HG03139 (cell line): ENCODE measurements around the gene CLEC16A.
A peak's percentile ranks its signal among the peaks of the same experiment; 100 is the strongest.
"Not testable (repeated sequence)": the region's sequence is repeated elsewhere in the genome, so short reads cannot be mapped to it uniquely, and the experiment has no call there.

Experiments
- ATAC-seq: cut with Tn5 transposase; IDR thresholded peaks from one replicate; pipeline ENCODE4 v1.9.1; 2021; ENCODE audit not compliant: unreplicated experiment

Gene CLEC16A

GRCh38 chr16:11210260-11210659 is 265.9 kb downstream of the CLEC16A start:
- no peak for ATAC-seq

- ATAC-seq = no peak
These were observed 267.0 kb downstream of the CLEC16A start for GRCh38 chr16:11211061-11211976.

DNA sequence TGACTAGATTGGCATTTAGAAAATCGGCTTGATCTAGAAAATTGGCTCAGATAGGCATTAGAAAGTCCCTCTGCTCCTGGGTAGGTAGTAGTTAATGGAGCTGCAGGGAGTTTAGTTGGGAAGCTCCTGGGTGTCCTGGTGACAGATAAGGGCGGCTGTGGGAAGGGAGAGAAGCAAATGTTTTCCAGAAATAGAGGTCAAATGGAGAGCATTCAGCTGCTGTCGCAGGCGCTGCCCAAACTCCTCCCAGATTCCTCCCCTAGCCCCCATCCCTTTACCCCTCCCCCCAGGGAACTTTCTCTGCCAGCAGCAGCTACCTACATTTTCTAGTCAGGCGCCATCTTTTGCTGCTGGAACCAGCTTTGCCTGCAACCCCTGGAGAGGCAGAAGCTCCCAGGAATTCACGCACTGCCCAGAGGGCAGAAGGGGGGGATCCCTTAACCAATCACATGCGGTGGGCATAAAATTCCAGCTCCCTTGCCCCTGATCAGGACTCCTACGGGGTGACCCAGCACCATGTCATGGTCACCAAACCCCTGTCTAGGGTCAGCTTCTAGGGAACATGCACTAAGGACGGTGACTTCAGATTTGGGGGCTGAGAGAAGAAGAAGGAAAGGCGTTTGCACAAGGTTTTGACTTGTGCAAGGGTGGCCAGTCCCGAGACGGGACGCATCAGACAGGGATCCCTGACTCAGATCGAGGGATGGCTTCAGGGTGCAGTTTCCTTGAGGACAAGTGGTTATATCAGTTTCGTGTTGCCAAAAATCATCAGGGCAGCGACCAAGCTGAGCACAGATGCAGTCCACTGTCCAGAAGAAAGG is 267.8 kb downstream of the CLEC16A start:
- no peak for ATAC-seq

- ATAC-seq = no peak
These were observed 268.4 kb downstream of the CLEC16A start for GRCh38 chr16:11212798-11213196.

DNA sequence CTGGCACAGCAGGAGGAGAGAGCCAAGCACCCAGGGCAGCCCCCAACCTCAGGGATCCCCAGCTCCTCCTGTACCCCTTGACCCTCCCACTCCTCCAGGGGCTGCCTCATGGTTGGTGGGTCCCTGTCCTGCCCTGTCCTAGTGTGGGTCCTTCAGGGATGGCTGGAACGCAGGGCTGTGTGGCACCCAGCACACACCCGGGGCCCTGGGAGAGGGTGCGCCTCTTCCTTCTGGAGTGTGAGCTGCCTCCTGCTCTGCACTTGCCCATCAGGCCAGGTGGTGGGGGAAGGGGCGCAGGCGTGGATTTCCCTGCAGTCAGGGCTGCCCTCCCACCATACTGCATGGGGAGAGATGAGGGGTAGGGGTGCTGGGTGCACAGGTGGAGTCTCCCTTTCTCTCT is 269.0 kb downstream of the CLEC16A start:
- no peak for ATAC-seq

- no peak for ATAC-seq
These were observed 269.4 kb downstream of the CLEC16A start for GRCh38 chr16:11213799-11214198.

DNA sequence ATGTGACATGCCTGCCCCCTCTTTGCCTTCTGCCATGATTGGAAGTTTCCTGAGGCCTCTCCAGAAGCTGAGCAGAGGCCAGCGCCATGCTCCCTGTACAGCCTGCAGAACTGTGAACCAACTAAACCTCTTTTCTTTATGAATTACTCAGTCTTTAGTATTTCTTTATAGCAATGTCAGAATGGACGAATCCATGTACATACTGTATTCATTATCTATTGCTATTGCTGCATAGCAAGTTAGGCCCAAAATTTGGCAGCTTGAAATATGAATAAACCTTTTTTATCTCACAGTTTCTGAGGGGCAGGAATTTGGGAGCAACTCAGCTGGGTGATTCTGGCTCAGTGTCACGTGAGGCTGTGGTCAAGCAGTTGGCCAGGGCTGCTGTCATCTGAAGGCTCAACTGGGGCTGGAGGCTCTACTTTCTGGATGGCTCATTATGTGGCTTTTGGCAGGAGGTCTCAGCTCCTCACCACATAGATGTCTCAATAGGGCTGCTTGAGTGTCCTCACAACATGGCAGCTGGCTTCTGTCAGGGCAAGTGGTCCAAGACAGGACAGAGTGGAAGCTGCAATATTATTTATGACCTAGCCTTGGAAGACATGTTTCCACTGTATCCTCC is 271.7 kb downstream of the CLEC16A start:
- no peak for ATAC-seq

DNA sequence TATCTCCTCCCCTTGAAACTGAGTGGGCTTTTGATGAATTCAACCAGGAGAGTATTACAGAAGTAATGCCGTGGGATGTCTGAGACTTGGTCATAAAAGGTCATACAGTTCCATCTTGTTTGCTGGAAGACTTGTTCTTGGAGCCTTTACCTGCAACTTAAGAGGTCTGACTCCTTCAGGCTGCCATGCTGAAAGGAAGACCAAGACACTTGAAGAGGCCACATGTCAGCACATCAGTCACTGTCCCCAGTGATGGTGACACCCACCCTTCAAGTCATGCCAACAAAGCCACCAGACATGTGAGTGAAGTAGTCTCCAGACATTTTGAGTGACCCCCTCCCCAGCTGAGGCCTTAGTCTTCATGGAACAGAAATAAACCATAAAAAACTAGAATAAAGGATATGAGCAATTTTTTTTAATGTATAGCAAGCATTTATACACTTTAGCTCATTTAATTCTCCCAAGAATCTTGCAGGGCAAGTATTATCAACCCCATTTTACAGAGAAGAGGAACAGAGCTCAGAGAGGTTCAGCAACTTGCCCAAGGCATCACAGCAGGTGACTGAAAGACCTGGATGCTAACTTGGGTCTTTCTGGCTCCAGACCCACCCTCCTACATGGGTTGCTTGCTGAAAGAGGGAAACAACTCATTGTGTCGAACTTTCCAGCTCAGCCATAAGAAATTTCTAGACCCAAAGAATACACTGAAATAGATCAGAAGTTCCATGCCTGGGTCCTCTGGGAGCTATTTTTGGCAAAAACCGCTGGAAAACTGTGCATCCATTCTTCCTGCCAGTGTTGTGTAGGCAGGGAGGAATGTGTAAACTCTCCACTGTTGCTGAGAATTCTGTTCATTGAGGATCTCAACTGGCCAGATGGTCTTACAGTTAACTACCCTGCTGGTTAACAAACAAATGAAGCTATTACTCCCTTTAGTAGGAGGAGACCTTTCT is 273.6 kb downstream of the CLEC16A start:
- no peak for ATAC-seq

DNA sequence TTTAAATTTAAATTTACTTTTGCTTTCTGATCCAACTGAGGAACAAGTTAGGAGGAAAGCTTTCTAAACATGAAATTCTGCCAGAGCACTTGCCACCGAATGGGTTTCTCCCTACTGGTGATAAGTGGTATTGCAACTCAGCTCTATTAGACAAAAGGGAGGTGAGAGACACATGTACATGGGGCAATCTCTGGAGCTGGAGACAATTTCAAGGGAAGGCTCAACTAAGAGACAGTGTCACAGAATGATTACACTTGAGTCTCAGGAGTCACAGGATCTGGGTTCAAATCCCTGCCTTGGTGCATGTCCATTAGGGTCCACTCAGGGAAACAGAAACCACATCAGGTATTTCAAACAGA is 274.2 kb downstream of the CLEC16A start:
- no peak for ATAC-seq

DNA sequence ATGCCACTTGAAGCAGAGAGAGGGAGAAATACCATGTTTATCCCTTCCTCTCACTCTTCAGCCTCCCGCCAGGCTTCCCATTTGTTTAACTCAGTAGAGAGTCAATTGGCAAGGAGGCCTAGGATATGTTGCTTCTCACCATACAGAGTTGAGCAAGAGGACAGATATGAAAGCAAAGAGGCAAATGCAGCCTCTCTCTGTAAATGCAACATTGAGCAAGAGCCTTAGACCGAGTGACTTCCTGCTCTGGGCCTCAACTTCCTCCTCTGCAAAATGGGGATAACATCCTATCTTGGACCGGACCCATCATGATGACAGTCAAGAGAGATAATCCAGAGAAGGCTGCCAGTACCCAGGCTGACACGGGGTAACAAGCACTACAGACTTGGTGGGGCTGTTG is 274.8 kb downstream of the CLEC16A start:
- ATAC-seq = no peak

GRCh38 chr16:11220507-11220906 is 276.1 kb downstream of the CLEC16A start:
- ATAC-seq = not testable (repeated sequence)

DNA sequence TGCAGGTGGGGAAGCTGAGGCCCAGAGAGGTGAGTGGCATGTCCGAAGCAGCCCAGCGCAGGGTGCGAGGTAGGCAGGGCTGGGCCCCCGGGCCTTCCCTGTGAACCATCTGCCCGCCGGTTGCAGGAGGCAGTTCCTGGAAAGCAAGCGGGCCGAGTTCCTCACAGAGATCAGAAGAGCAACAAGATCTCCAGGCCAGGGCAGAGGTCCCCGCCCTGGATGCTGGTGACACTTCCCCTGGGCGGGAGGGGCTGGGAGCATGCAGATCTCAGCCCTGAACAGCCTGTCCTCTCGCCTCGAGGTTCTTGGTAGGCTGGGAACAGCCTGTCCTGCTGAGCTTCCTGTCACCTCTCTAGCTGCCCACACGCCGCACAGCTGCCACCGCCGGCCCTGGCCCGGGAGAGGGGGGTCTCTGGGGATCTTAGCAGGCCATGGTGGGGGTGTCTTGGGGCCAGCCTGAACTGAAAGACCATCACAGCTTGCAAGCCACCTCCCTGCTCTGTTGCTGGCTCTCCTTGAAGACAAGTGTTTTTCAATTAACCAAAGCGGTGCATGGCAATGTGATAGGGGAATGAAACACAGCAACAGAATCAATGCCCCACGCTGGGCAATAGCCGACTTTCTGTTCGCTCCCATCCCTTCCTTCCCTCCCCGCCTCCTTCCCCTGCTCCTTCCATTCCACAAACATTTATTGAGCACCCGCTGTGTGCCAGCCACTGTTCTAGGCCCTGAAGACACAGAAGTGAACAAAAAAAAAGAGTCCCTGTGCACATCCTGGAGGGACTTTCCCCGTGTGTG is 279.9 kb downstream of the CLEC16A start:
- ATAC-seq = peak; percentile 41

DNA sequence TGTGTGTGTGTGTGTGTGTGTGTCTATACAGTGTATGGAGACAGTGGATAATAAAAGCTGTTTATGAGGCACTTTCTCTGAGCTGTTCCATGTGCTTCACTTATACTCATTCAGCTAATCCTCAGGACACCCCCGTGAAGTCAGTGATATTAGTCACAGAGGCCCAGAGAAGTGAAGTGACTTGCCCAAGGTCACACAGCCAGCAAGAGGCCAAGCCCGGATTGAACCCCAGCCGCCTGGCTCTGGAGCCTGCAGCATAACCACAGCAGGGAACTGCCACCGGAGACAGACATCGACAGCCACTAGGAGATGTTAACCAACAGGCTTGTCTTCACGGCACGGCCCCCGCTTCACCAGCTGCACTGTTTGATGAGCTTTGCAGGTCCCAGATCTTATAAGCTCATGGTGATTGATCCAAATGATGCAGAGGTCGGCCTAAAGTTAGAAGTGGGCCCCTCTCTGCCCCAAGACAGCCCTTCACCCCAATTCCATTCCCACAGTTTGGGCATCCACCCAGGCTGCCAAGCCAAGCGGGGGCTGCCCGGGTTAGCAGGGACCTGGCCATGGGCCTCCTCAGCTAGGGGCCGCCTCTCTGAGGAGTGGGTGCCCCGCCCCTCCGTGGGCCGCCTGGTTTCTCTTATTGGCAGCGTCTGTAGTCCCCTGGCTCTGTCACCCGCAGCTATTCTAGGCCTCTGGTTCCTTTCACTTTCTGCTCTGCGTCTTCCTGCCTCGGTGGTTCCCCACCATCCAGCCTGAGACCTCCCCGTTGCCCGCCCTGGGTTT is 280.7 kb downstream of the CLEC16A start:
- peak; percentile 81 for ATAC-seq

- no peak for ATAC-seq
These were observed 281.5 kb downstream of the CLEC16A start for GRCh38 chr16:11225677-11226549.

- ATAC-seq = no peak
These were observed 285.1 kb downstream of the CLEC16A start for GRCh38 chr16:11229432-11229831.

DNA sequence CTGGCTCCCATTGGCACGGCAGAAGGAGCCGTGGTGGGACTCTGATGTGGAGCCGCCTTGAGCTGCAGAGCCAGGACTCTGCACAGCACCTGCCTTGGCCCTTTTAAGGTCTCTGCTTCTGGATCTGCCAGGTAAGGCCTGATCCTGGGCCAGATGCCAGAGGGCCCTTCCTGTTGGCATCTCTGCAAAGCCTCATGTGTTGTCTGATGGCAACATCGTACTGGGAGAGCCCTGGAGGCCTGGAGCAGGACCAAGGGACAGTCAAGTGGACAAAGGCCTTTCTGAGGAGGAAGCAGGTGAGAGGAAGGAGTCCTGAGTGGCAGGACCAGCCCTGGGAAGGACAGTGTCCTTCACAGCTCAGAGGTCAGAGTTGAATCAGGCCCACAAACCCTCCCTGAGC is 285.5 kb downstream of the CLEC16A start:
- no peak for ATAC-seq

DNA sequence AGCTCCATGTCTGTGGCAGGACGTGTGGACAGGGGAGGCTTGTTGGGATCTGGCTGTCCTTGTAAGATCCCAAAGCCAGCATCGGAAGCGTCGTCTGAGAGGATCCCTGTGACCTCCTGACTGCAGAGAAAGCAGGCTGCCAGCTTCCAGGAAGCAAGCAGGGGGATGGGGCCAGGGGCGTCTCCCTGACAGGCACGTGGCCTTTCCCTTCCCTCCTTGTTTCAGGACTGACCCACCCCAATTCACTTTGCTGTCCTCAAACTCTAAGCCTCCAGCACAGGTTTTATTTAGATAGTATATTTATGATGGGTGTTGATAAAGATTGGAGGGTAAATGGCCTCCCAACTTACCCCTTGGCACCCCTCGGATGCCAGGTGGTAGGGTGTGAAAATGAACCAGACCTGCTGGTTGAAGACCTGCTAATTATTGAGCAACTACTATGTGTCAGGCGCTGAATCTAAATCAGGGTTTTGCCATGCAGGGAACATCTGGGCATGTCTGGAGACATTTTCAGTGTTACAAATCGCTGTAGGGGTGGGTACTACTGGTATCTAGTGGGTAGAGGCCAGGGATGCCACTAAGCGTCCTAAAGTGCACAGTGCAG is 287.1 kb downstream of the CLEC16A start:
- ATAC-seq = no peak
